Trophoblast cell (in vitro differentiated cells and primary cell): Measurements from ENCODE around the gene SAMD11.

Experiments used
- DNase-seq, 2 donors: peaks; one replicate each; pipeline ENCODE4 v3.0.0-alpha.2; 2016
- H2AFZ ChIP-seq: 2 replicates; pipeline ENCODE4 v1.6.1; 2013; ENCODE audit warnings: low read length, moderate library complexity, mild to moderate bottlenecking; ENCODE audit not compliant: insufficient read depth, poor library complexity
- H2AK5ac ChIP-seq: 2 replicates; pipeline ENCODE4 v1.6.1; 2013; ENCODE audit warnings: mild to moderate bottlenecking, low read length
- H2BK120ac ChIP-seq: 2 replicates; pipeline ENCODE4 v1.6.1; 2013; ENCODE audit warnings: low read length, mild to moderate bottlenecking, moderate library complexity; ENCODE audit not compliant: insufficient read depth, poor library complexity
- H2BK12ac ChIP-seq: 2 replicates; pipeline ENCODE4 v1.6.1; 2013; ENCODE audit warnings: mild to moderate bottlenecking, low read length, moderate library complexity
- H2BK5ac ChIP-seq: 2 replicates; pipeline ENCODE4 v1.6.1; 2013; ENCODE audit warnings: low read length, low read depth, moderate library complexity, mild to moderate bottlenecking; ENCODE audit not compliant: poor library complexity
- H3K14ac ChIP-seq: 2 replicates; pipeline ENCODE4 v1.6.1; 2013; ENCODE audit warnings: mild to moderate bottlenecking, low read length
- H3K18ac ChIP-seq: 2 replicates; pipeline ENCODE4 v1.6.1; 2013; ENCODE audit warnings: mild to moderate bottlenecking, low read length
- H3K23ac ChIP-seq: 2 replicates; pipeline ENCODE4 v1.6.1; 2013; ENCODE audit warnings: low read length
- H3K27ac ChIP-seq: 2 replicates; pipeline ENCODE4 v1.5.1; 2013; ENCODE audit warnings: low read depth, mild to moderate bottlenecking, inconsistent platforms, low read length, moderate library complexity
- H3K27me3 ChIP-seq: 2 replicates; pipeline ENCODE4 v1.6.1; 2013; ENCODE audit warnings: inconsistent platforms, mild to moderate bottlenecking, low read length, moderate library complexity; ENCODE audit not compliant: insufficient read depth
- H3K36me3 ChIP-seq, 2 experiments: 1 replicate in 1 of 2; 2 replicates in 1 of 2; pipeline ENCODE4 v1.6.1; 2013; ENCODE audit warnings: low read length in 2 of 2, mild to moderate bottlenecking in 2 of 2, moderate library complexity in 1 of 2; ENCODE audit not compliant: insufficient read depth in 2 of 2, control insufficient read depth in 1 of 2
- H3K4ac ChIP-seq: 2 replicates; pipeline ENCODE4 v1.6.1; 2013; ENCODE audit warnings: low read depth, mild to moderate bottlenecking, low read length, moderate library complexity
- H3K4me1 ChIP-seq, 2 experiments: 1 replicate in 1 of 2; 2 replicates in 1 of 2; pipeline ENCODE4 v1.6.1; 2013; ENCODE audit warnings: low read length in 2 of 2, mild to moderate bottlenecking in 2 of 2, moderate library complexity in 1 of 2; ENCODE audit not compliant: insufficient read depth in 2 of 2, control insufficient read depth in 1 of 2
- H3K4me2 ChIP-seq: 2 replicates; pipeline ENCODE4 v1.6.1; 2013; ENCODE audit warnings: inconsistent platforms, mild to moderate bottlenecking, low read length, moderate library complexity
- H3K4me3 ChIP-seq: 2 replicates; pipeline ENCODE4 v1.5.1; 2013; ENCODE audit warnings: mild to moderate bottlenecking, low read depth, low read length, inconsistent platforms
- H3K79me1 ChIP-seq: one replicate; pipeline ENCODE4 v1.6.1; 2013; ENCODE audit warnings: low read length
- H3K79me2 ChIP-seq: 2 replicates; pipeline ENCODE4 v1.6.1; 2013; ENCODE audit warnings: low read length, mild to moderate bottlenecking; ENCODE audit not compliant: control insufficient read depth, insufficient read depth, poor library complexity
- H3K9ac ChIP-seq: 2 replicates; pipeline ENCODE4 v1.6.1; 2013; ENCODE audit warnings: mild to moderate bottlenecking, low read length
- H3K9me3 ChIP-seq: 2 replicates; pipeline ENCODE4 v1.6.1; 2013; ENCODE audit warnings: low read depth, mild to moderate bottlenecking, control low read depth, inconsistent platforms, low read length; ENCODE audit not compliant: insufficient read depth
- H4K12ac ChIP-seq: 2 replicates; pipeline ENCODE4 v1.6.1; 2013; ENCODE audit warnings: low read depth, mild to moderate bottlenecking, low read length, moderate library complexity
- H4K8ac ChIP-seq: 2 replicates; pipeline ENCODE4 v1.6.1; 2013; ENCODE audit warnings: low read depth, mild to moderate bottlenecking, low read length, moderate library complexity
- H4K91ac ChIP-seq: one replicate; pipeline ENCODE4 v1.6.1; 2013; ENCODE audit warnings: low read depth, mild to moderate bottlenecking, low read length, moderate library complexity
- WGBS: extraction: QIAGEN DNeasy Blood & Tissue Kit; methylation state at CpG from one replicate; pipeline ENCODE4 v1.1.7; 2013; ENCODE audit warnings: missing lambda C conversion rate; ENCODE audit not compliant: insufficient read length, insufficient coverage; ENCODE audit errors: extremely low coverage; 5-methylcytosine and 5-hydroxymethylcytosine counted together

Gene SAMD11

GRCh38 chr1:906600-907420 is 16.9 kb upstream of the SAMD11 start:
- H3K18ac ChIP-seq = no peak overlapping the region
- H2AFZ ChIP-seq = no peak overlapping the region
- H2BK120ac ChIP-seq = no peak overlapping the region
- H3K9me3 ChIP-seq = no peaks in the 10 kb centered on the region
- H3K4me1 ChIP-seq = peaks cover 2 to 6% of the 10 kb centered on the region in 2 experiments
- H3K4ac ChIP-seq = no peak overlapping the region
- peaks cover 4% of the 10 kb centered on the region for H3K79me1 ChIP-seq
- peaks cover 2% of the 10 kb centered on the region for H3K79me2 ChIP-seq
- H3K23ac ChIP-seq = no peak overlapping the region
- no CpG with 5 or more reads among the region's 20 CpGs for WGBS
- H3K27ac ChIP-seq = no peak overlapping the region
- DNase-seq = no peak
- no peak overlapping the region for H3K9ac ChIP-seq
- no peak overlapping the region for H2BK12ac ChIP-seq
- H3K4me3 ChIP-seq = no peak overlapping the region
- H3K36me3 ChIP-seq = no peaks in the 10 kb centered on the region
- H4K12ac ChIP-seq = no peak overlapping the region
- H2AK5ac ChIP-seq = no peak overlapping the region
- no peaks in the 10 kb centered on the region for H3K27me3 ChIP-seq
- H4K91ac ChIP-seq = no peak overlapping the region
- H3K14ac ChIP-seq = no peak overlapping the region
- no peak overlapping the region for H3K4me2 ChIP-seq
- no peak overlapping the region for H2BK5ac ChIP-seq
- no peak overlapping the region for H4K8ac ChIP-seq

GRCh38 chr1:907611-908451 is 15.9 kb upstream of the SAMD11 start:
- no peak overlapping the region for H3K23ac ChIP-seq
- no peak overlapping the region for H2BK12ac ChIP-seq
- no peak overlapping the region for H3K4ac ChIP-seq
- no peak overlapping the region for H3K14ac ChIP-seq
- H4K8ac ChIP-seq = no peak overlapping the region
- H2BK120ac ChIP-seq = no peak overlapping the region
- DNase-seq = no peak
- H2AFZ ChIP-seq = no peak overlapping the region
- no peak overlapping the region for H3K18ac ChIP-seq
- no peak overlapping the region for H4K91ac ChIP-seq
- H2BK5ac ChIP-seq = no peak overlapping the region
- H3K79me2 ChIP-seq = peaks cover 2% of the 10 kb centered on the region
- H2AK5ac ChIP-seq = no peak overlapping the region
- WGBS = no CpG with 5 or more reads among the region's 17 CpGs
- peak overlapping the region; percentile 8 for H3K4me3 ChIP-seq
- no peaks in the 10 kb centered on the region for H3K36me3 ChIP-seq
- peaks cover 4% of the 10 kb centered on the region for H3K79me1 ChIP-seq
- H3K4me2 ChIP-seq = no peak overlapping the region
- no peaks in the 10 kb centered on the region for H3K27me3 ChIP-seq
- H3K4me1 ChIP-seq = peaks cover 2 to 6% of the 10 kb centered on the region in 2 experiments
- no peak overlapping the region for H4K12ac ChIP-seq
- H3K9ac ChIP-seq = no peak overlapping the region
- H3K27ac ChIP-seq = no peak overlapping the region
- peaks cover 4% of the 10 kb centered on the region for H3K9me3 ChIP-seq

GRCh38 chr1:908661-909060 is 15.1 kb upstream of the SAMD11 start:
- H3K27me3 ChIP-seq = no peaks in the 10 kb centered on the region
- H3K23ac ChIP-seq = no peak overlapping the region
- H3K4me1 ChIP-seq = peaks cover 2 to 6% of the 10 kb centered on the region in 2 experiments
- H3K4ac ChIP-seq = no peak overlapping the region
- WGBS = no CpG with 5 or more reads among the region's 16 CpGs
- H3K79me1 ChIP-seq = peaks cover 4% of the 10 kb centered on the region
- no peak for DNase-seq
- no peak overlapping the region for H3K18ac ChIP-seq
- no peak overlapping the region for H4K8ac ChIP-seq
- no peak overlapping the region for H3K4me3 ChIP-seq
- no peak overlapping the region for H3K4me2 ChIP-seq
- no peak overlapping the region for H4K12ac ChIP-seq
- H3K9me3 ChIP-seq = peaks cover 4% of the 10 kb centered on the region
- H4K91ac ChIP-seq = no peak overlapping the region
- H2AFZ ChIP-seq = no peak overlapping the region
- no peak overlapping the region for H2BK5ac ChIP-seq
- no peak overlapping the region for H3K27ac ChIP-seq
- no peak overlapping the region for H2AK5ac ChIP-seq
- peaks cover 2% of the 10 kb centered on the region for H3K79me2 ChIP-seq
- H3K9ac ChIP-seq = no peak overlapping the region
- no peak overlapping the region for H2BK120ac ChIP-seq
- no peak overlapping the region for H3K14ac ChIP-seq
- H2BK12ac ChIP-seq = no peak overlapping the region
- no peaks in the 10 kb centered on the region for H3K36me3 ChIP-seq

GRCh38 chr1:909861-910310 is 13.8 kb upstream of the SAMD11 start:
- Histone ChIP-seq H2BK120ac (no peak overlapping the region), H3K4me1 (peaks cover 2 to 6% of the 10 kb centered on the region in 2 experiments), H3K4ac (no peak overlapping the region), H3K4me2 (no peak overlapping the region), H2BK5ac (no peak overlapping the region), H3K23ac (no peak overlapping the region), H3K27me3 (no peaks in the 10 kb centered on the region), H3K27ac (no peak overlapping the region), H2BK12ac (no peak overlapping the region), H3K79me2 (no peaks in the 10 kb centered on the region), H4K12ac (no peak overlapping the region), H2AK5ac (no peak overlapping the region), H3K18ac (no peak overlapping the region), H4K8ac (no peak overlapping the region), H3K36me3 (no peaks in the 10 kb centered on the region), H2AFZ (no peak overlapping the region), H4K91ac (no peak overlapping the region), H3K9me3 (peaks cover 4% of the 10 kb centered on the region), H3K9ac (no peak overlapping the region), H3K79me1 (peaks cover 3% of the 10 kb centered on the region), H3K14ac (no peak overlapping the region), H3K4me3 (no peak overlapping the region)
- WGBS = no CpG with 5 or more reads among the region's 53 CpGs
- no peak for DNase-seq
